Peyer's patch (tissue), 4 donors: Measurements from ENCODE around the gene CYP27A1. TPM values are rescaled to one million over a fixed set of nuclear protein-coding genes. Genes with fewer than 3 reads are reported as not detected.
A peak's percentile ranks its signal among the peaks of the same experiment; 100 is the strongest.

ENCODE experiments used
- DNase-seq, 3 donors: peaks; one replicate each; pipeline ENCODE4 v3.0.0-alpha.2; 2017 to 2019
- H3K27ac ChIP-seq, 4 donors: fragments of 200-600 bp; sonication (generic); one replicate each; pipeline ENCODE4 v1.5.1; 2016 to 2019
- H3K27me3 ChIP-seq, 2 donors: fragments of 200-600 bp; sonication (generic); one replicate each; pipeline ENCODE4 v1.5.1; 2019
- H3K36me3 ChIP-seq, 3 donors: fragments of 200-600 bp; sonication (generic); one replicate each; pipeline ENCODE4 v1.5.1; 2016 to 2019
- H3K4me1 ChIP-seq, 4 donors: fragments of 200-600 bp; sonication (generic); one replicate each; pipeline ENCODE4 v1.5.1; 2016 to 2019
- H3K4me3 ChIP-seq, 4 donors: fragments of 200-600 bp; sonication (generic); 1 replicate in 3 of 4; 2 replicates in 1 of 4; pipeline ENCODE4 v1.5.1; 2016 to 2019; ENCODE audit warnings: mild to moderate bottlenecking in 1 of 4
- H3K9me3 ChIP-seq, 4 donors: fragments of 200-600 bp; sonication (generic); one replicate each; pipeline ENCODE4 v1.5.1; 2016 to 2019; ENCODE audit warnings: mild to moderate bottlenecking in 1 of 4
- CTCF ChIP-seq, 6 experiments: fragments of 450-650 bp in 4 of 6; fragments of 200-600 bp in 2 of 6; sonication (generic) in 1 of 6; IDR thresholded peaks; one replicate each; pipeline ENCODE4 v1.5.1; 2017 to 2019; ENCODE audit warnings: antibody characterized with exemption in 6 of 6, mild to moderate bottlenecking in 3 of 6, moderate library complexity in 1 of 6
- POLR2A ChIP-seq, 2 donors: fragments of 450-650 bp; IDR thresholded peaks; one replicate each; pipeline ENCODE4 v1.5.1; 2017; ENCODE audit warnings: antibody characterized with exemption in 2 of 2, mild to moderate bottlenecking in 2 of 2, moderate library complexity in 2 of 2
- total RNA-seq, 4 donors: library from RNA; depleted of rRNA; stranded (reverse); fragments of >200 nt; gene quantifications; one replicate each; pipeline ENCODE4 v1.1.0, GENCODE V29; 2016

CYP27A1 gene
- 100 to 1,000 TPM in 3 of 4 donors, 10 to 100 TPM in 1; 68.5 to 277 (median 168) TPM for total RNA-seq

DNA sequence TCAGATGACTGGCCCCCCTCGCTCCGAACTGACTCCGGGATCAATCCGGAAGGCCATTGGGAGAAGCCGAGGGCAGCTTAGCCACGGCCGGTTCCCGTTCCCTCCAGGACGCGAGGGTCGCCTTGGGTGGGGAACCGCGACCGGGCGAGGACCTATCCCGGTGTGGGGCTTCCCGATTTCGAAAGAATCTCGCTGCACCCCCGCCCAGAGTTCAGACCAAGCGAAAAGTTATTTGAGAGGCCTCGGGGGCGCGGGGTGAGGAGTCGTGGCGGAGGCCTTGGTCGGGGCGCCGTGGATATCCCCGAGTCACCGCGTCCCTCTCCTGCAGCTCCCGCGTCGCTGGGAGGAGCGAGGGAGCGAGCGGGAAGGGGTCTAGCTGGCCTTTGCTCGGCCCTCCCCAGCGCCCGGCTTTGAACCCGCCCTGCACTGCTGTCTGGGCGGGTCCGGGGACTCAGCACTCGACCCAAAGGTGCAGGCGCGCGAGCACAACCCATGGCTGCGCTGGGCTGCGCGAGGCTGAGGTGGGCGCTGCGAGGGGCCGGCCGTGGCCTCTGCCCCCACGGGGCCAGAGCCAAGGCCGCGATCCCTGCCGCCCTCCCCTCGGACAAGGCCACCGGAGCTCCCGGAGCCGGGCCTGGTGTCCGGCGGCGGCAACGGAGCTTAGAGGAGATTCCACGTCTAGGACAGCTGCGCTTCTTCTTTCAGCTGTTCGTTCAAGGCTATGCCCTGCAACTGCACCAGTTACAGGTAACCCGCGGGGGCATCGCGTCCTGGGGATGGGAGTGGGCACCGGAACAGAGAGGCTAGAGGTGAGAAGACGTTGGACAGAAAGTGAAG, at the start of gene CYP27A1:
Gene CYP27A1, plus strand, starts transcription at position 457 of the 837 bp plus-strand sequence. Its CDS starts 36 bp downstream, at position 493.
- TF ChIP-seq CTCF (IDR thresholded peaks at IDR 0.05) (no peak), POLR2A (IDR thresholded peaks at IDR 0.05) (peak; percentile 78 to 84)
- DNase-seq = peak in 2 of 3 donors; percentile 81 to 90
- H3K27ac ChIP-seq = peak within 1 kb of the TSS; percentile 59 to 95 (median 90)
- H3K27me3 ChIP-seq = no peaks in the 10 kb centered on the region
- H3K4me1 ChIP-seq = peaks cover 0 to 16% (median 0%) of the 10 kb centered on the region in 4 donors
- H3K9me3 ChIP-seq = peaks cover 0 to 2% (median 0%) of the 10 kb centered on the region in 4 donors
- no peaks in the 10 kb centered on the region for H3K36me3 ChIP-seq
- H3K4me3 ChIP-seq = peak within 1 kb of the TSS; percentile 29 to 90 (median 70)

GRCh38 chr2:218732761-218733158, 49.2 kb upstream of the CYP27A1 start:
- Histone ChIP-seq H3K9me3 (no peaks in the 10 kb centered on the region), H3K4me3 (no peak overlapping the region), H3K27ac (peak overlapping the region in 3 of 4 donors; percentile 26 to 80 (median 54)), H3K4me1 (peaks cover 0 to 13% (median 8%) of the 10 kb centered on the region in 4 donors), H3K27me3 (no peaks in the 10 kb centered on the region), H3K36me3 (peaks cover 0 to 6% (median 0%) of the 10 kb centered on the region in 3 donors)
- TF ChIP-seq CTCF (IDR thresholded peaks at IDR 0.05) (no peak), POLR2A (IDR thresholded peaks at IDR 0.05) (no peak)
- DNase-seq = no peak

DNA sequence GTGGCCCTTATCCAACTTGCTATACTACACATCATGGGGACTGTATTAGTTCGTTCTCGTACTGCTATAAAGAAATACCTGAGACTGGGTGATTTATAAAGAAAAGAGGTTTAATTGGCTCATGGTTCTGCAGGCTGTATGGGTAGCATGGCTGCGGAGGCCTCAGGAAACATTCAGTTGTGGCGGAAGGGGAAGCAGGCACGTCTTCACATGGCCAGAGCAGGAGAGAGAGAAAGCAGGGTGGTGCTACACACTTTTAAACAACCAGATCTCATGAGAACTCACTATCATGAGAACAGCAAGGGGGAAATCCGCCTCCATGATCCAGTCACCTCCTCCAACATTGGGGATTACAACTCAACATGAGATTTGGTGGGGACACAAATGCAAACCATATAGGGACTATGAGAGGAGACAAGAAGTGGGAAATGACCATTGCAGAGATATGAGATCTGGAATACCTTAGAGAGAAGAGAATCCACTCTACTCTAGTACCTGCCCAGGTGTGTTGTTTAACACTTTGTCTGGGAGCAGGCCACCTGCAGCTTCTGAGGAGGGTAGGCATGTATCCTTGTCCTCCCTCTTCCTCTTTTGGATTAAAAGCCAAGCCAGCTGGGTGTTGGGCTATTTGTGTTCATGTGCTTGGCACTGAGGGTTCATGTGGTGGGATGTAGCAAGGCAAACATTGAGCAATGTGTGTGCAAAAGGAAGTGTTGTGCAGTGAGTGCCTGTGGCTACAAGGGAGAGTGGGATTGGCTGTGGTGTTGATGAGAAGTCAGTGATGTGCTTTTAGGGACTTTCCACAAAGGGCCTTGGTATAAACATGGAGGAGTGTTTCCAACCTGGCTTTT, 48.6 kb upstream of the CYP27A1 start:
- TF ChIP-seq POLR2A (IDR thresholded peaks at IDR 0.05) = no peak
- TF ChIP-seq CTCF (IDR thresholded peaks at IDR 0.05) = no peak
- DNase-seq = peak in 2 of 3 donors; percentile 16 to 59
- no peak overlapping the region for H3K4me3 ChIP-seq
- H3K36me3 ChIP-seq = peaks cover 0 to 12% (median 0%) of the 10 kb centered on the region in 3 donors
- H3K9me3 ChIP-seq = no peaks in the 10 kb centered on the region
- peak overlapping the region in 2 of 4 donors; percentile 54 to 80 for H3K27ac ChIP-seq
- peaks cover 0 to 13% (median 8%) of the 10 kb centered on the region in 4 donors for H3K4me1 ChIP-seq
- H3K27me3 ChIP-seq = no peaks in the 10 kb centered on the region

GRCh38 chr2:218734190-218734975, 47.6 kb upstream of the CYP27A1 start:
- DNase-seq = no peak
- Histone ChIP-seq H3K27me3 (no peaks in the 10 kb centered on the region), H3K4me1 (peaks cover 0 to 13% (median 8%) of the 10 kb centered on the region in 4 donors), H3K4me3 (no peak overlapping the region), H3K9me3 (no peaks in the 10 kb centered on the region), H3K36me3 (peaks cover 0 to 21% (median 0%) of the 10 kb centered on the region in 3 donors), H3K27ac (no peak overlapping the region)
- TF ChIP-seq CTCF (IDR thresholded peaks at IDR 0.05) (no peak), POLR2A (IDR thresholded peaks at IDR 0.05) (no peak)

- Histone ChIP-seq H3K4me1 (peaks cover 0 to 12% (median 8%) of the 10 kb centered on the region in 4 donors), H3K27ac (no peak overlapping the region), H3K36me3 (peaks cover 0 to 40% (median 0%) of the 10 kb centered on the region in 3 donors), H3K9me3 (no peaks in the 10 kb centered on the region), H3K4me3 (no peak overlapping the region), H3K27me3 (no peaks in the 10 kb centered on the region)
- no peak for TF ChIP-seq CTCF (IDR thresholded peaks at IDR 0.05)
- TF ChIP-seq POLR2A (IDR thresholded peaks at IDR 0.05) = no peak
- no peak for DNase-seq
Measured at GRCh38 chr2:218736531-218736930, 45.4 kb upstream of the CYP27A1 start.
